CD4-positive, CD25-positive, alpha-beta regulatory T cell (primary cell): ENCODE measurements around the gene BTN1A1. TPM values are rescaled to one million over a fixed set of nuclear protein-coding genes. Genes with fewer than 3 reads are reported as not detected.
A peak's percentile ranks its signal among the peaks of the same experiment; 100 is the strongest.

Experiments
- ATAC-seq, 2 donors: fragments of 150-1000 bp; cut with Tn5 transposase; one replicate each; pipeline ENCODE4 v1.10.0; 2021; ENCODE audit warnings: low read depth in 2 of 2, moderate number of reproducible peaks in 2 of 2, moderate library complexity in 1 of 2
- DNase-seq, 3 donors: peaks; one replicate each; pipeline versions ENCODE4 v3.0.0 to v3.0.0-alpha.2; 2012 to 2022; ENCODE audit warnings: mixed read lengths in 1 of 3
- H3K27ac ChIP-seq: one replicate; pipeline ENCODE4 v1.7.0; 2013; ENCODE audit warnings: mild to moderate bottlenecking, low read length; ENCODE audit not compliant: insufficient read depth, poor library complexity, severe bottlenecking
- H3K27me3 ChIP-seq: one replicate; pipeline ENCODE4 v1.7.0; 2013; ENCODE audit warnings: low read length; ENCODE audit not compliant: control insufficient read depth, insufficient read depth
- H3K36me3 ChIP-seq: one replicate; pipeline ENCODE4 v1.7.0; 2013; ENCODE audit warnings: mild to moderate bottlenecking, low read length, moderate library complexity; ENCODE audit not compliant: control insufficient read depth, insufficient read depth
- H3K4me1 ChIP-seq: 2 replicates; pipeline ENCODE4 v1.7.0; 2013; ENCODE audit warnings: mild to moderate bottlenecking, low read length; ENCODE audit not compliant: insufficient read depth, control insufficient read depth, poor library complexity, severe bottlenecking
- H3K4me3 ChIP-seq: one replicate; pipeline ENCODE4 v1.7.0; 2013; ENCODE audit warnings: low read depth, mild to moderate bottlenecking, low read length, moderate library complexity
- H3K9me3 ChIP-seq, 2 experiments: 1 replicate in 1 of 2; 2 replicates in 1 of 2; pipeline ENCODE4 v1.7.0; 2013; ENCODE audit warnings: low read length in 2 of 2, mild to moderate bottlenecking in 1 of 2, moderate library complexity in 1 of 2; ENCODE audit not compliant: control insufficient read depth in 2 of 2
- H3K27ac Mint-ChIP-seq, 3 donors: one replicate each; pipeline ENCODE4 v1.8.0; 2020 to 2022; ENCODE audit warnings: mild to moderate bottlenecking in 3 of 3, mixed read lengths in 3 of 3, moderate library complexity in 2 of 3
- H3K27me3 Mint-ChIP-seq: one replicate; pipeline ENCODE4 v1.8.0; 2022; ENCODE audit warnings: mild to moderate bottlenecking, mixed read lengths
- H3K36me3 Mint-ChIP-seq: one replicate; pipeline ENCODE4 v1.8.0; 2020; ENCODE audit warnings: mixed read lengths
- H3K4me1 Mint-ChIP-seq, 4 donors: one replicate each; pipeline ENCODE4 v1.8.0; 2020 to 2022; ENCODE audit warnings: mixed read lengths in 4 of 4, mild to moderate bottlenecking in 1 of 4
- H3K4me3 Mint-ChIP-seq, 4 donors: one replicate each; pipeline ENCODE4 v1.8.0; 2020 to 2022; ENCODE audit warnings: mild to moderate bottlenecking in 4 of 4, mixed read lengths in 4 of 4, moderate library complexity in 3 of 4
- H3K9me3 Mint-ChIP-seq, 7 donors: one replicate each; pipeline ENCODE4 v1.8.0; 2020 to 2022; ENCODE audit warnings: mixed read lengths in 7 of 7, mild to moderate bottlenecking in 3 of 7, moderate library complexity in 2 of 7
- polyA plus RNA-seq, 4 donors: library from polyadenylated mRNA; unstranded; fragments of 300-500 nt; fragmentation: Illumina TruSeq; gene quantifications; one replicate each; pipeline ENCODE4 v1.2.3, GENCODE V29; 2021
- total RNA-seq: library from RNA; stranded (reverse); gene quantifications from one replicate; pipeline ENCODE4 v1.2.3, GENCODE V29; 2022

Gene BTN1A1
- total and polyA plus RNA-seq, 5 donors from 2014 or later, result 0.33 TPM; not detected in 4

DNA sequence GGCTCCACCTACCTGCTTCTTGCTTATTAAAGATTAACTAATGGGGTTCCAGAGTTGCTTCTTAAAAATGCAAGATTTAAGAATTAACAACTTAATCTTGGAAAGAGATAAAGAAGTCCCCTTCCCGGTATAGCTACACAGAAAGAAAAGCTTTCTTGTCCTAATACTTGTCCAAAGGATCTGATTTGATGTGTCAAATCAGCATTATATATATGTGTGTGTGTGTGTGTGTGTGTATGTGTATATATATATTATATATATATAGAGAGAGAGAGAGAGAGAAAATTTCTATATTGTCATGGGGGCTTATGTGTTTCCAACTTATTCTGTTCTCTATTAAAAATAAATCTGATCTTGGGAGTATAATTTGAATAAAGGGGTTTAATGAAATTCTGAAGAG, 33.4 kb downstream of the BTN1A1 start:
- Histone ChIP-seq H3K9me3 (no peaks in the 10 kb centered on the region), H3K4me1 (peaks cover 22% of the 10 kb centered on the region), H3K36me3 (no peaks in the 10 kb centered on the region), H3K4me3 (peak overlapping the region; percentile 93), H3K27ac (peak overlapping the region; percentile 71), H3K27me3 (no peaks in the 10 kb centered on the region)
- H3K9me3 Mint-ChIP-seq, result peaks cover 0 to 10% (median 0%) of the 10 kb centered on the region in 7 donors
- DNase-seq (no peak), ATAC-seq (no peak)
- peak overlapping the region; percentile 95 to 97 (median 96) for H3K27ac Mint-ChIP-seq
- peaks cover 20% of the 10 kb centered on the region for H3K27me3 Mint-ChIP-seq
- peaks cover 10% of the 10 kb centered on the region for H3K36me3 Mint-ChIP-seq
- H3K4me1 Mint-ChIP-seq, result peaks cover 32 to 59% (median 37%) of the 10 kb centered on the region in 4 donors
- peak overlapping the region; percentile 90 to 99 (median 98) for H3K4me3 Mint-ChIP-seq

DNA sequence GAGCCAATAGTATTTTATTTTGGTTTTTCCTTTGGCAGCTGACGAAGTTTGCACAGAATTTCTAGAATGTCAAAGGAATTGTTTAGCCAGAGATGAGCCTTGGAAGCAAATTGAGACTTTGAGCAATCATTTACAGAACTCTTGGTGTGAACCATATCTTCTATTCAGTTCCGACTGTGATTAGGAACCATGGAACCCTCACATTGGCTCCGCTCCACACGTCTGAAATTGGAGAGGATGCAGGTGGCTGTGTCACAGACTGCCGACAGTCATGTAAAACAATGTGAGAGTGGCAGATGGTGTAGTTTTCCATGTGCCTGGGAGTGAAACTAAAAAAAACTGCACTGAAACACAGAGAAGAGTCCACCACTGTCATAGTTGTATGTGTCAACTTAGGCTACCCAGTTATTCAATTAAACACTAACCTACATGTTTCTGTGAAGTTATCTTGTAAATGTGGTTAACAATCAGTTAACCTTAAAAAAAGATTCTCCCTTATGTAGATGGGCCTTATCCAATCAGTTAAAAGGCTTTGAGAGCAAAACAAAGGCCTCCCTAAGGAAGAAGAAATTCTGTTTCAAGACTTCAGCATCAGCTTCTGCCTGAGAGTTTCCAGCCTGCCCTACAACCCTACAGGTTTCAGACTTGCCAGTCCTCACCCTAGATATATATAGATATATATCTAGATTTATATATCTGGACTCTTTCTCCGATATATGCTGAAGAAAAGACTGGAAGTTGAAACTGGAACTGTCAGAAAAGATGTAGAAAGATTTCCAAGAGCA, 34.8 kb downstream of the BTN1A1 start:
- Mint-ChIP-seq H3K36me3 (peaks cover 12% of the 10 kb centered on the region), H3K27ac (no peak overlapping the region), H3K27me3 (peaks cover 20% of the 10 kb centered on the region), H3K4me1 (peaks cover 35 to 64% (median 45%) of the 10 kb centered on the region in 4 donors), H3K4me3 (peak overlapping the region in 2 of 4 donors; percentile 39 to 57), H3K9me3 (peaks cover 0 to 10% (median 0%) of the 10 kb centered on the region in 7 donors)
- Histone ChIP-seq H3K36me3 (no peaks in the 10 kb centered on the region), H3K4me1 (peaks cover 36% of the 10 kb centered on the region), H3K4me3 (no peak overlapping the region), H3K27ac (no peak overlapping the region), H3K9me3 (no peaks in the 10 kb centered on the region), H3K27me3 (no peaks in the 10 kb centered on the region)
- DNase-seq, result no peak
- ATAC-seq, result no peak

DNA sequence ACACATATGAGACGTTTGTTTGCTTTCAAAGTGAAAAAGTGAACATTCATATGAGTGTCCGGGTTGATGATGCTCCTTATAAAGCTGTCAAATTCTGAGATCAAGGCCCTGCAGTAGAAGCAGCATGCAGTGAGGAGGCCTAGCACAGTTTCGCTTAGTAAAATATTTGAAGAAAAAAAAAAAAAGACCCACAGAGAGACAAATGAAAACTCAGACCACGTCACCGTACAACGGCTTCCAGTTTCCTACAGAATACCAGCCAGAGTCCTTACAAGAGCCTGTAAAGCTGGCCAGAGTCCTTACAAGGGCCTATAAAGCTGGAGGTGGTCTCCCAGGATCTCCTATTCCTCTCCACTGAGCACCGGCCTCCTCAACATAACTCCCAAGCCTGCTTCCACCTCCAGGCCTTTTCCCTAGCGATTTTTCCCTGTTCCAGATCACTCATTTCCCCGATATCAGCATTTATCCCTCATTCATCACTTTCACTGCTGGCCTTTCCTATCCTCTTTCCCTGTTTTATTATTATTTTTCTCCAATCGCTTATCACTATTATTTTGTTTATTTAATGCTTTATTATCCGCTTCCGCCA, 36.6 kb downstream of the BTN1A1 start:
- Mint-ChIP-seq H3K27me3 (peaks cover 20% of the 10 kb centered on the region), H3K4me3 (peak overlapping the region; percentile 92 to 96 (median 93)), H3K9me3 (peaks cover 0 to 10% (median 0%) of the 10 kb centered on the region in 7 donors), H3K4me1 (peaks cover 30 to 73% (median 56%) of the 10 kb centered on the region in 4 donors), H3K36me3 (peaks cover 20% of the 10 kb centered on the region), H3K27ac (peak overlapping the region; percentile 96 to 99 (median 97))
- no peaks in the 10 kb centered on the region for H3K27me3 ChIP-seq
- no peak for ATAC-seq
- DNase-seq, result peak in 2 of 3 donors; percentile 33 to 62
- H3K27ac ChIP-seq, result peak overlapping the region; percentile 88
- H3K9me3 ChIP-seq, result no peaks in the 10 kb centered on the region
- H3K36me3 ChIP-seq, result no peaks in the 10 kb centered on the region
- peaks cover 51% of the 10 kb centered on the region for H3K4me1 ChIP-seq
- peak overlapping the region; percentile 96 for H3K4me3 ChIP-seq

DNA sequence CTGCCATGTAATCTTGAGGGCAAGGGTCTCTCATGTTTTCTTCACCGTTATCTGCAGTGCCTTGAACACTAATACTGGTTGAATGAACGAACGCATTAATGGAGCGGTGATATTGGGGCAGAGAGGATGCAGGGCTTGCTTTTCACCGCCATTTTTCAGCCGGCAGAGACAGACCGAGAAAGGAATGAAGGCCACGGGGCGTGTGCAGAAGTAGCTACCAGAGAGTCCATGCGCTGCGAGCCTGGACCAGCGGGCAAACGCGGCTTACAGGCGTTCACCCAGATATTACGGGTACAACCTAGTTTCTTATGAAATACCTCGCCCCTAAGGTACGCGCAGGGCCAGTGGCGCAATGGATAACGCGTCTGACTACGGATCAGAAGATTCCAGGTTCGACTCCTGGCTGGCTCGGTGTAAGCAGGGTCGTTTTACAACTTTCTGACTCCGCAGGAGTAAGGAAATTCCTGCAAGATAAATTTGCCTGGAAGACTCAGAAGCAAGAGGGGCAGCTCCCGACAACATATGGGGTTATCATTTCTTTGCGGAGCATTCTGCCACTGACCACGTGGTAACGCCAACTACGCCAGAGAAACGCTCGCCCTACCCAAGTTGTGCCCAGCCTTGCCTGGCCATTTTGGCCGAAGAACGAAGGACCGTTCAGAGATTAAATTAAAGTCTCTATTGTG, 37.2 kb downstream of the BTN1A1 start:
- Mint-ChIP-seq H3K4me1 (peaks cover 27 to 72% (median 54%) of the 10 kb centered on the region in 4 donors), H3K9me3 (peaks cover 0 to 10% (median 0%) of the 10 kb centered on the region in 7 donors), H3K27ac (peak overlapping the region; percentile 96 to 99 (median 97)), H3K27me3 (peaks cover 19% of the 10 kb centered on the region), H3K36me3 (peaks cover 21% of the 10 kb centered on the region), H3K4me3 (peak overlapping the region; percentile 92 to 96 (median 93))
- ATAC-seq (peak; percentile 65 to 71), DNase-seq (peak; percentile 77 to 91 (median 89))
- Histone ChIP-seq H3K36me3 (no peaks in the 10 kb centered on the region), H3K27me3 (no peaks in the 10 kb centered on the region), H3K27ac (peak overlapping the region; percentile 88), H3K4me1 (peaks cover 52% of the 10 kb centered on the region), H3K4me3 (peak overlapping the region; percentile 96), H3K9me3 (no peaks in the 10 kb centered on the region)

DNA sequence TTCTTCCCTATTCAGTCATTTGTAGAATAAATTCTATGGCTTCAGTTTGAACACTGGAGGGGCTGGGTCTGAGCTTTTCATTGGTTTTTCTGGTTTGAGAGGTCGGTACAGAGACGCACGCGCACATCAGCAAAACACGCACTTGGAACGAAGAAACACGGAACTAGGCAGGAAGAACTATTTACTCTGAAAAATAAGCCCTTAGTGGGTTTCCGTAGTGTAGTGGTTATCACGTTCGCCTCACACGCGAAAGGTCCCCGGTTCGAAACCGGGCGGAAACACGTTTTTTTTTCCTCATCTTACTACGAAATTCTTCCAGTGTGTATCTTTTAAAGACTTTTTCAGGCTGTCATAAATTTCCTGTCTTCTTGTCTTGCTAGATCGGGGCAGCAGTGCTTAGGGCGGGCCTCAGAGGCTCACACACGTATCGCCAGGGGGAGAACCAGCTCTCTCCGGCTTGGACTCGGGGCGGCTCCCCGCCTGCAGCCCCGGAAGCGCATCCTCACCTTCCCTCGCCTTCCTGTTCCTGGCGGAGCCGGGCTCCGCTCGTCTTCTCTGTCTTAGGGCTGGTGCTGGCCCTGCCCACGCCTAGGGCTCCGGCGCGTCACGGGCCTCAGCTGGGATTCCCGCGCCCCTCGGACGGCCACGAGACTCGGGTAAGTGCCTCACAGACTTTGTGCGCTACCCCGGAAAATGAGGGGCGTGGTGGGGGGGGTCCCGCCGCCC, 37.9 kb downstream of the BTN1A1 start, which contains the start of gene HMGN4:
Gene HMGN4, plus strand, starts transcription at position 521 of the 726 bp plus-strand sequence. CDS start 6,841 bp downstream, outside the sequence.
- ATAC-seq (peak; percentile 65 to 72), DNase-seq (peak; percentile 76 to 95 (median 93))
- H3K4me1 Mint-ChIP-seq, result peaks cover 21 to 70% (median 53%) of the 10 kb centered on the region in 4 donors
- H3K9me3 Mint-ChIP-seq, result peaks cover 0 to 7% (median 0%) of the 10 kb centered on the region in 7 donors
- H3K4me3 Mint-ChIP-seq, result peak within 1 kb of the TSS; percentile 92 to 96 (median 93)
- Histone ChIP-seq H3K4me1 (peaks cover 51% of the 10 kb centered on the region), H3K27me3 (no peaks in the 10 kb centered on the region), H3K9me3 (no peaks in the 10 kb centered on the region), H3K27ac (peak within 1 kb of the TSS; percentile 88), H3K4me3 (peak within 1 kb of the TSS; percentile 96), H3K36me3 (peaks cover 5% of the 10 kb centered on the region)
- H3K36me3 Mint-ChIP-seq, result peaks cover 17% of the 10 kb centered on the region
- H3K27ac Mint-ChIP-seq, result peak within 1 kb of the TSS; percentile 96 to 99 (median 97)
- peaks cover 12% of the 10 kb centered on the region for H3K27me3 Mint-ChIP-seq

DNA sequence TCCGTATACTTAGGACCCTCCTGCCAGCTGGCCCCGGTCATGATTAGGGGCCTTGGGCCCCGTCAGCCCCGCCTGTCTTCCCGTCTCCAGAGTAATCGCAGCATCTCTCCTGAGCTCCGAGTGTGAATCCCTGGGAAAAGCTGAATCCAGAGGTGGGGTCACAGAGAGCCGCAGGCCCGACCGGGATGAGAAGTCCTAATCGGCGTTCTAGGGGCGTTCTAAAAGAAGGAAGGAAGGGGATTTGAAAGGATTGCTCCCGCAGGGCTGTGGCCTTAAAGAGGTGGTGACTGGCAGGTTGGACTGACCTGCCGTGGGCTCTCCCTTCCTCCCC, 38.4 kb downstream of the BTN1A1 start:
- Mint-ChIP-seq H3K4me3 (peak overlapping the region; percentile 92 to 96 (median 93)), H3K4me1 (peaks cover 18 to 67% (median 52%) of the 10 kb centered on the region in 4 donors), H3K9me3 (peaks cover 0 to 6% (median 0%) of the 10 kb centered on the region in 7 donors), H3K27ac (peak overlapping the region; percentile 96 to 99 (median 97)), H3K27me3 (peaks cover 11% of the 10 kb centered on the region), H3K36me3 (peaks cover 17% of the 10 kb centered on the region)
- H3K9me3 ChIP-seq, result no peaks in the 10 kb centered on the region
- ATAC-seq (no peak), DNase-seq (no peak)
- peaks cover 8% of the 10 kb centered on the region for H3K36me3 ChIP-seq
- H3K27me3 ChIP-seq, result no peaks in the 10 kb centered on the region
- peak overlapping the region; percentile 88 for H3K27ac ChIP-seq
- H3K4me1 ChIP-seq, result peaks cover 46% of the 10 kb centered on the region
- H3K4me3 ChIP-seq, result peak overlapping the region; percentile 96
